GM23248 (cell line): ENCODE measurements around the gene LCTL. TPM values are rescaled to one million over a fixed set of nuclear protein-coding genes. Genes with fewer than 3 reads are reported as not detected.

ENCODE experiments used
- DNase-seq: peaks from one replicate; pipeline ENCODE4 v3.0.0-alpha.2; 2015
- H2AFZ ChIP-seq: fragments of 200-600 bp; sonication (generic); 2 replicates; pipeline ENCODE4 v1.6.1; 2016; ENCODE audit warnings: antibody characterized with exemption
- H3F3A ChIP-seq: fragments of 200-600 bp; sonication (generic); 2 replicates; pipeline ENCODE4 v1.6.1; 2016; ENCODE audit warnings: mild to moderate bottlenecking, antibody characterized with exemption, mixed run types; ENCODE audit not compliant: insufficient read depth
- H3K27ac ChIP-seq: fragments of 200-600 bp; sonication (generic); 2 replicates; pipeline ENCODE4 v1.5.1; 2016; ENCODE audit warnings: mild to moderate bottlenecking
- H3K27me3 ChIP-seq: fragments of 200-600 bp; sonication (generic); replicated peaks from 2 replicates; pipeline ENCODE4 v1.6.1; 2016; ENCODE audit warnings: mild to moderate bottlenecking; ENCODE audit not compliant: insufficient read depth
- H3K36me3 ChIP-seq: fragments of 200-600 bp; sonication (generic); 2 replicates; pipeline ENCODE4 v1.6.1; 2016; ENCODE audit warnings: low read depth, mild to moderate bottlenecking
- H3K4me1 ChIP-seq: fragments of 200-600 bp; sonication (generic); 2 replicates; pipeline ENCODE4 v1.6.1; 2016; ENCODE audit warnings: mild to moderate bottlenecking; ENCODE audit not compliant: insufficient read depth
- H3K4me2 ChIP-seq: fragments of 200-600 bp; sonication (generic); one replicate; pipeline ENCODE4 v1.6.1; 2016; ENCODE audit warnings: mild to moderate bottlenecking; ENCODE audit not compliant: unreplicated experiment
- H3K4me3 ChIP-seq: fragments of 200-600 bp; sonication (generic); 2 replicates; pipeline ENCODE4 v1.5.1; 2016; ENCODE audit warnings: mild to moderate bottlenecking
- H3K79me2 ChIP-seq: fragments of 200-600 bp; sonication (generic); 2 replicates; pipeline ENCODE4 v1.6.1; 2016; ENCODE audit warnings: mild to moderate bottlenecking; ENCODE audit not compliant: insufficient read depth
- H3K9ac ChIP-seq: fragments of 200-600 bp; sonication (generic); 2 replicates; pipeline ENCODE4 v1.6.1; 2016; ENCODE audit warnings: mild to moderate bottlenecking
- H3K9me2 ChIP-seq: fragments of 200-600 bp; sonication (generic); 2 replicates; pipeline ENCODE4 v1.6.1; 2016; ENCODE audit warnings: mixed run types, mild to moderate bottlenecking, moderate library complexity; ENCODE audit not compliant: insufficient read depth
- H3K9me3 ChIP-seq: fragments of 200-600 bp; sonication (generic); one replicate; pipeline ENCODE4 v1.6.1; 2017; ENCODE audit warnings: low read depth
- H4K20me1 ChIP-seq: fragments of 200-600 bp; sonication (generic); 2 replicates; pipeline ENCODE4 v1.6.0; 2016; ENCODE audit not compliant: insufficient read depth
- EZH2 ChIP-seq: fragments of 200-600 bp; sonication (generic); IDR thresholded peaks from 2 replicates; pipeline ENCODE4 v1.6.1; 2018; ENCODE audit warnings: antibody characterized with exemption, mild to moderate bottlenecking; ENCODE audit not compliant: insufficient read depth, poor library complexity, severe bottlenecking
- EZH2phosphoT487 ChIP-seq: fragments of 200-600 bp; sonication (generic); IDR thresholded peaks from 2 replicates; pipeline ENCODE4 v1.6.1; 2018; ENCODE audit warnings: antibody characterized with exemption, moderate library complexity, mild to moderate bottlenecking, low read depth; ENCODE audit not compliant: insufficient read depth
- WGBS, 2 experiments: methylation state at CpG; one replicate each; pipeline ENCODE4 v1.1.6; 2015 to 2017; ENCODE audit warnings: low lambda C conversion rate in 2 of 2, low coverage in 1 of 2; ENCODE audit errors: missing lambda C conversion rate in 2 of 2; 5-methylcytosine and 5-hydroxymethylcytosine counted together
- in situ Hi-C: fragments of 300-500 bp; cut with MboI; formaldehyde crosslinking; loops from 2 replicates; pipeline ENCODE4 v1.15.0; 2020
- polyA plus RNA-seq: library from polyadenylated mRNA; unstranded; fragments of >200 nt; fragmentation: Nextera tagmentation; extraction: Ambion mirVana; gene quantifications from 2 replicates; pipeline ENCODE4 v1.2.1, GENCODE V29; 2016
- total RNA-seq: library from RNA; depleted of rRNA; stranded (reverse); fragments of >200 nt; shearing (Covaris generic); gene quantifications from 2 replicates; pipeline ENCODE4 v1.2.3, GENCODE V29; 2014

The LCTL gene
- total and polyA plus RNA-seq, 2 experiments from 2014 or later: 0.68 TPM; not detected in 1

- peaks cover 16% of the 10 kb centered on the region for H3F3A ChIP-seq
- H3K9ac ChIP-seq: no peak overlapping the region
- H2AFZ ChIP-seq: no peak overlapping the region
- H3K36me3 ChIP-seq: no peaks in the 10 kb centered on the region
- H4K20me1 ChIP-seq: no peaks in the 10 kb centered on the region
- H3K9me2 ChIP-seq: no peaks in the 10 kb centered on the region
- DNase-seq: no peak
- no peak for TF ChIP-seq EZH2
- TF ChIP-seq EZH2phosphoT487: no peak
- peaks cover 22% of the 10 kb centered on the region for H3K4me1 ChIP-seq
- H3K27me3 ChIP-seq: no peaks in the 10 kb centered on the region
- no peak overlapping the region for H3K4me2 ChIP-seq
- WGBS, 2 experiments: 94 to 100% methylated on average over 4 of the region's 4 CpGs
- H3K27ac ChIP-seq: no peak overlapping the region
- in situ Hi-C loops: no loop called here
- no peak overlapping the region for H3K4me3 ChIP-seq
- H3K9me3 ChIP-seq: no peaks in the 10 kb centered on the region
- no peaks in the 10 kb centered on the region for H3K79me2 ChIP-seq
These were observed 6.3 kb upstream of the LCTL start for GRCh38 chr15:66572146-66572545.

- no peaks in the 10 kb centered on the region for H3K27me3 ChIP-seq
- TF ChIP-seq EZH2phosphoT487 (no peak), EZH2 (no peak)
- no peak for DNase-seq
- no peak overlapping the region for H3K4me3 ChIP-seq
- WGBS, 2 experiments: 77 to 79% methylated on average over 6 of the region's 6 CpGs
- peaks cover 16% of the 10 kb centered on the region for H3F3A ChIP-seq
- H3K9me3 ChIP-seq: no peaks in the 10 kb centered on the region
- H4K20me1 ChIP-seq: no peaks in the 10 kb centered on the region
- no peak overlapping the region for H3K27ac ChIP-seq
- H3K4me1 ChIP-seq: peaks cover 22% of the 10 kb centered on the region
- no peaks in the 10 kb centered on the region for H3K9me2 ChIP-seq
- no peaks in the 10 kb centered on the region for H3K36me3 ChIP-seq
- in situ Hi-C loops: no loop called here
- H3K9ac ChIP-seq: no peak overlapping the region
- H2AFZ ChIP-seq: no peak overlapping the region
- H3K79me2 ChIP-seq: no peaks in the 10 kb centered on the region
- H3K4me2 ChIP-seq: no peak overlapping the region
These were observed 5.2 kb upstream of the LCTL start for GRCh38 chr15:66570842-66571478.

GRCh38 chr15:66570327-66570726 lies 4.5 kb upstream of the LCTL start:
- in situ Hi-C loops: no loop called here
- Histone ChIP-seq H3K36me3 (no peaks in the 10 kb centered on the region), H3K9ac (no peak overlapping the region), H3K4me3 (no peak overlapping the region), H3K4me1 (peaks cover 22% of the 10 kb centered on the region), H3K79me2 (no peaks in the 10 kb centered on the region), H2AFZ (no peak overlapping the region), H3F3A (peaks cover 16% of the 10 kb centered on the region), H3K27ac (no peak overlapping the region), H3K27me3 (no peaks in the 10 kb centered on the region), H3K9me3 (no peaks in the 10 kb centered on the region), H4K20me1 (no peaks in the 10 kb centered on the region), H3K4me2 (no peak overlapping the region), H3K9me2 (no peaks in the 10 kb centered on the region)
- 87 to 96% methylated on average over 3 of the region's 3 CpGs for WGBS, 2 experiments
- DNase-seq: no peak
- no peak for TF ChIP-seq EZH2phosphoT487
- TF ChIP-seq EZH2: no peak

GRCh38 chr15:66569461-66570137 lies 3.8 kb upstream of the LCTL start:
- H4K20me1 ChIP-seq: no peaks in the 10 kb centered on the region
- H3K36me3 ChIP-seq: no peaks in the 10 kb centered on the region
- no peaks in the 10 kb centered on the region for H3K79me2 ChIP-seq
- no peaks in the 10 kb centered on the region for H3K9me3 ChIP-seq
- H3K9ac ChIP-seq: no peak overlapping the region
- peaks cover 16% of the 10 kb centered on the region for H3K4me1 ChIP-seq
- WGBS, 2 experiments: 76 to 78% methylated on average over 9 of the region's 9 CpGs
- TF ChIP-seq EZH2: no peak
- TF ChIP-seq EZH2phosphoT487: no peak
- H3K27ac ChIP-seq: no peak overlapping the region
- H3F3A ChIP-seq: peaks cover 13% of the 10 kb centered on the region
- H2AFZ ChIP-seq: no peak overlapping the region
- H3K9me2 ChIP-seq: no peaks in the 10 kb centered on the region
- in situ Hi-C loops: no loop called here
- H3K4me3 ChIP-seq: no peak overlapping the region
- H3K27me3 ChIP-seq: no peaks in the 10 kb centered on the region
- H3K4me2 ChIP-seq: no peak overlapping the region
- no peak for DNase-seq
